ENCODE results near the gene ATP1B3.

The ATP1B3 gene

DNA sequence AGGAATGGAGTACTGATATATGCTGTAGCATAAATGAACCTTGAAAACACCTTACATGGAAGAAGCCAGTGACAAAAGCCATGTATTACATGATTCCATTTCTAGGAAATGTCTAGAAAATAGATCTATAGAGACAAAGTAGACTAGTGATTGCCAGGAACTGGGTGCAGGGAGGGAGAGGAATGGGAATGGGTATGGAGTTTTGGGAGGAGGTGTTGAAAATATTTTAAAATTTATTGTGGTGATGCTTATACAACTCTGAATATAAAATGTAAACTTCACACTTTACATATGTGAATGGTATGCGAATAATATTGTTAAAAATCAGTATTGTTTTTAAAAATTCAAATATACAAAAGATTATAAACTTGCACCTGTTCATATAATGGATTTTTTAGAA, 22.5 kb downstream of the ATP1B3 start:
- CTCF ChIA-PET, result interaction anchor here (0.7 kb wide), 1 partner anchor 47 kb away, joined by 3 read pairs; no protein-coding TSS in a partner anchor
- no peaks in the 10 kb centered on the region for H3K9me3 ChIP-seq (ENCODE audit: control insufficient read depth, insufficient read depth, low read depth, low read length)
- H3K27ac ChIP-seq (ENCODE audit: extremely low read depth, low read depth, low read length), result no peak overlapping the region
- TF ChIP-seq KLF16 (tag by site-specific recombination; IDR thresholded peaks at IDR 0.05) (no peak), MYNN (tag by site-specific recombination; IDR thresholded peaks at IDR 0.05; ENCODE audit: borderline replicate concordance) (no peak), ZBTB17 (tag by site-specific recombination; IDR thresholded peaks at IDR 0.05) (no peak), ZNF248 (tag by site-specific recombination; IDR thresholded peaks at IDR 0.05) (no peak), ZNF404 (tag by site-specific recombination; IDR thresholded peaks at IDR 0.05) (no peak), ZNF629 (tag by site-specific recombination; IDR thresholded peaks at IDR 0.05) (no peak)
- peaks cover 0 to 21% of the 10 kb centered on the region in 2 experiments; a peak in 1 of 3 replicates for H3K36me3 ChIP-seq (ENCODE audit: control insufficient read depth in 2 of 2, insufficient read depth in 1 of 2, low read length in 2 of 2)
- POLR2A ChIA-PET, result no interaction called here
- no peaks in the 10 kb centered on the region for H3K4me1 ChIP-seq (ENCODE audit: control insufficient read depth, insufficient read depth, low read length)
- H3K4me3 ChIP-seq (ENCODE audit: low read depth, low read length), result no peak overlapping the region

DNA sequence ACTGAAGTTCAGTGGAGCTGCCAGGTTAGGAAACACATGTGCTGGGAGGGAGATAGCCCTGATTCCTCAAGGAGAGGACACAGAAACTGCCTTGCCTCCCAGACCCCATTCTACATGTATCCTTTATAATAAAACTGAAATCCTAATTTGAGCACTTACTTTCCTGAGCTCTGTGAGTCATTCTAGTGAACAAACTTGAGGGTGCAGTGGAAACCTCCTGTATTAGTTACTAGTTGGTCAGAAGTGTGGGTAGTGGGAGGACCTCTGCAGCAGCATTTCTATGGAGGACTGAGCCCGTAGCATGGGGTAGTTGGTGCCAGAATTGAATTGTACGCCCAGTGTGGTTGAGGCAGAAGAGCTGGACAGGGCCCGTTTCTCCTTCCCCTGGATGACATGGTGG, 23.9 kb downstream of the ATP1B3 start:
- Histone ChIP-seq H3K27ac (ENCODE audit: extremely low read depth, low read depth, low read length) (no peak overlapping the region), H3K9me3 (ENCODE audit: control insufficient read depth, insufficient read depth, low read depth, low read length) (no peaks in the 10 kb centered on the region), H3K4me3 (ENCODE audit: low read depth, low read length) (no peak overlapping the region), H3K36me3 (ENCODE audit: control insufficient read depth in 2 of 2, insufficient read depth in 1 of 2, low read length in 2 of 2) (peaks cover 4 to 24% of the 10 kb centered on the region in 2 experiments; a peak in 2 of 3 replicates), H3K4me1 (ENCODE audit: control insufficient read depth, insufficient read depth, low read length) (no peaks in the 10 kb centered on the region)
- ChIA-PET CTCF (interaction anchor here (1.0 kb wide), 1 partner anchor 13 kb away, joined by 3 read pairs; no protein-coding TSS in a partner anchor), POLR2A (no interaction called here)
- TF ChIP-seq, protein P1, sequence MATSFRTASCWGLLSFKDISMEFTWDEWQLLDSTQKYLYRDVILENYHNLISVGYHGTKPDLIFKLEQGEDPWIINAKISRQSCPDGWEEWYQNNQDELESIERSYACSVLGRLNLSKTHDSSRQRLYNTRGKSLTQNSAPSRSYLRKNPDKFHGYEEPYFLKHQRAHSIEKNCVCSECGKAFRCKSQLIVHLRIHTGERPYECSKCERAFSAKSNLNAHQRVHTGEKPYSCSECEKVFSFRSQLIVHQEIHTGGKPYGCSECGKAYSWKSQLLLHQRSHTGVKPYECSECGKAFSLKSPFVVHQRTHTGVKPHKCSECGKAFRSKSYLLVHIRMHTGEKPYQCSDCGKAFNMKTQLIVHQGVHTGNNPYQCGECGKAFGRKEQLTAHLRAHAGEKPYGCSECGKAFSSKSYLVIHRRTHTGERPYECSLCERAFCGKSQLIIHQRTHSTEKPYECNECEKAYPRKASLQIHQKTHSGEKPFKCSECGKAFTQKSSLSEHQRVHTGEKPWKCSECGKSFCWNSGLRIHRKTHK (tag by site-specific recombination; IDR thresholded peaks at IDR 0.05), result no peak
- TF ChIP-seq ZNF843 (tag by site-specific recombination; IDR thresholded peaks at IDR 0.05) (no peak), SETDB1 (IDR thresholded peaks at IDR 0.05; ENCODE audit: insufficient read length, low read length) (peak; percentile 36), ZNF169 (tag by site-specific recombination; IDR thresholded peaks at IDR 0.05) (no peak), ZBTB8A (tag by site-specific recombination; IDR thresholded peaks at IDR 0.05) (no peak), TRIM28 (IDR thresholded peaks at IDR 0.05; ENCODE audit: borderline replicate concordance, low read length) (peak; percentile 16; the same call in 1 of the 2 replicates), SCRT1 (tag by site-specific recombination; IDR thresholded peaks at IDR 0.05; ENCODE audit: borderline replicate concordance) (no peak), ZNF571 (tag by site-specific recombination; IDR thresholded peaks at IDR 0.05) (no peak)

DNA sequence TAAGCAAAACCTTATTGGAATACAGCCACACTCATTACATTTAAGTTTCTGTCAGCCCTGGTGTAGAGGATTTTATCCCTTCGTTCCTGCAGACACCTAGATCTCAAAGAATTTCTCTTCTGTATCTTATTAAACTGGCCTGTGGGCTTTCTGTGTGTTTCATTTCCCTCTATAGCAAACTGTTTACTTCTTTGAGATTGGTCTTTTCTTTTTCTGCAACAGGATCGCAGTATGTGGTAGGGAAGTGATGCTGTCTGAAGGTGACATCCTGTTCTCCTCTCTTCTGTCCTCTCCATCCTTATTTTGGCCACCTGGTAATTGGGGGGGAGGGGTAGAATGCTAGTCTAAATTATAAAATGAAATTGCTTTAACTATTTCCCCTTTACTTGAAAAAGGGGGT, 25.5 kb downstream of the ATP1B3 start:
- Histone ChIP-seq H3K9me3 (ENCODE audit: control insufficient read depth, insufficient read depth, low read depth, low read length) (no peaks in the 10 kb centered on the region), H3K4me1 (ENCODE audit: control insufficient read depth, insufficient read depth, low read length) (no peaks in the 10 kb centered on the region), H3K27ac (ENCODE audit: extremely low read depth, low read depth, low read length) (no peak overlapping the region), H3K4me3 (ENCODE audit: low read depth, low read length) (no peak overlapping the region), H3K36me3 (ENCODE audit: control insufficient read depth in 2 of 2, insufficient read depth in 1 of 2, low read length in 2 of 2) (peaks cover 12 to 29% of the 10 kb centered on the region in 2 experiments)
- POLR2A ChIA-PET, result no interaction called here
- CTCF ChIA-PET, result no interaction called here
- TF ChIP-seq ZNF560 (tag by site-specific recombination; IDR thresholded peaks at IDR 0.05; ENCODE audit: borderline replicate concordance), result no peak
- TF ChIP-seq, protein P2, sequence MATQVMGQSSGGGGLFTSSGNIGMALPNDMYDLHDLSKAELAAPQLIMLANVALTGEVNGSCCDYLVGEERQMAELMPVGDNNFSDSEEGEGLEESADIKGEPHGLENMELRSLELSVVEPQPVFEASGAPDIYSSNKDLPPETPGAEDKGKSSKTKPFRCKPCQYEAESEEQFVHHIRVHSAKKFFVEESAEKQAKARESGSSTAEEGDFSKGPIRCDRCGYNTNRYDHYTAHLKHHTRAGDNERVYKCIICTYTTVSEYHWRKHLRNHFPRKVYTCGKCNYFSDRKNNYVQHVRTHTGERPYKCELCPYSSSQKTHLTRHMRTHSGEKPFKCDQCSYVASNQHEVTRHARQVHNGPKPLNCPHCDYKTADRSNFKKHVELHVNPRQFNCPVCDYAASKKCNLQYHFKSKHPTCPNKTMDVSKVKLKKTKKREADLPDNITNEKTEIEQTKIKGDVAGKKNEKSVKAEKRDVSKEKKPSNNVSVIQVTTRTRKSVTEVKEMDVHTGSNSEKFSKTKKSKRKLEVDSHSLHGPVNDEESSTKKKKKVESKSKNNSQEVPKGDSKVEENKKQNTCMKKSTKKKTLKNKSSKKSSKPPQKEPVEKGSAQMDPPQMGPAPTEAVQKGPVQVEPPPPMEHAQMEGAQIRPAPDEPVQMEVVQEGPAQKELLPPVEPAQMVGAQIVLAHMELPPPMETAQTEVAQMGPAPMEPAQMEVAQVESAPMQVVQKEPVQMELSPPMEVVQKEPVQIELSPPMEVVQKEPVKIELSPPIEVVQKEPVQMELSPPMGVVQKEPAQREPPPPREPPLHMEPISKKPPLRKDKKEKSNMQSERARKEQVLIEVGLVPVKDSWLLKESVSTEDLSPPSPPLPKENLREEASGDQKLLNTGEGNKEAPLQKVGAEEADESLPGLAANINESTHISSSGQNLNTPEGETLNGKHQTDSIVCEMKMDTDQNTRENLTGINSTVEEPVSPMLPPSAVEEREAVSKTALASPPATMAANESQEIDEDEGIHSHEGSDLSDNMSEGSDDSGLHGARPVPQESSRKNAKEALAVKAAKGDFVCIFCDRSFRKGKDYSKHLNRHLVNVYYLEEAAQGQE (tag by site-specific recombination; IDR thresholded peaks at IDR 0.05), result no peak
- TF ChIP-seq, protein P3, sequence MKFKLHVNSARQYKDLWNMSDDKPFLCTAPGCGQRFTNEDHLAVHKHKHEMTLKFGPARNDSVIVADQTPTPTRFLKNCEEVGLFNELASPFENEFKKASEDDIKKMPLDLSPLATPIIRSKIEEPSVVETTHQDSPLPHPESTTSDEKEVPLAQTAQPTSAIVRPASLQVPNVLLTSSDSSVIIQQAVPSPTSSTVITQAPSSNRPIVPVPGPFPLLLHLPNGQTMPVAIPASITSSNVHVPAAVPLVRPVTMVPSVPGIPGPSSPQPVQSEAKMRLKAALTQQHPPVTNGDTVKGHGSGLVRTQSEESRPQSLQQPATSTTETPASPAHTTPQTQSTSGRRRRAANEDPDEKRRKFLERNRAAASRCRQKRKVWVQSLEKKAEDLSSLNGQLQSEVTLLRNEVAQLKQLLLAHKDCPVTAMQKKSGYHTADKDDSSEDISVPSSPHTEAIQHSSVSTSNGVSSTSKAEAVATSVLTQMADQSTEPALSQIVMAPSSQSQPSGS (tag by site-specific recombination; IDR thresholded peaks at IDR 0.05; ENCODE audit: low read depth), result no peak
- no peak for TF ChIP-seq ZNF19 (tag by site-specific recombination; IDR thresholded peaks at IDR 0.05; ENCODE audit: low read depth)
- TF ChIP-seq GLIS2 (tag by site-specific recombination; IDR thresholded peaks at IDR 0.05), result no peak
- TF ChIP-seq ZNF670 (tag by site-specific recombination; IDR thresholded peaks at IDR 0.05; ENCODE audit: low read depth), result no peak
- TF ChIP-seq ZNF341 (tag by site-specific recombination; IDR thresholded peaks at IDR 0.05; ENCODE audit: low read depth), result no peak
- no peak for TF ChIP-seq ZNF37A (tag by site-specific recombination; IDR thresholded peaks at IDR 0.05)
- TF ChIP-seq ZNF555 (tag by site-specific recombination; conservative IDR thresholded peaks at IDR 0.05), result no peak
- no peak for TF ChIP-seq ZNF155 (tag by site-specific recombination; IDR thresholded peaks at IDR 0.05)
- no peak for TF ChIP-seq ZNF302 (tag by site-specific recombination; IDR thresholded peaks at IDR 0.05; ENCODE audit: low read depth)
- no peak for TF ChIP-seq SETDB1 (IDR thresholded peaks at IDR 0.05; ENCODE audit: insufficient read length, low read length)
